BJ (cell line): ENCODE measurements around the gene PMM1. TPM values are rescaled to one million over a fixed set of nuclear protein-coding genes. Genes with fewer than 3 reads are reported as not detected.

ENCODE experiments used
- CTCF ChIA-PET: fragments of 350-600 bp; formaldehyde crosslinking; extraction: SDS; loops from one replicate; lab custom pipeline; 2021; ENCODE audit warnings: antibody characterized with exemption, inconsistent platforms; lab: Yijun Ruan, JAX
- POLR2A ChIA-PET: fragments of 300-600 bp; sonication (Branson Sonifier 250); formaldehyde crosslinking; extraction: SDS; loops from one replicate; lab custom pipeline; 2021; ENCODE audit warnings: antibody characterized with exemption; lab: Charles Lee
- DNase-seq: peaks from one replicate; pipeline ENCODE4 v3.0.0-alpha.2; 2011; ENCODE audit warnings: low read depth
- H3K27me3 ChIP-seq: 2 replicates; pipeline ENCODE4 v1.6.0; 2011; ENCODE audit warnings: low read length; ENCODE audit not compliant: control insufficient read depth, insufficient read depth
- H3K36me3 ChIP-seq: 2 replicates; pipeline ENCODE4 v1.5.1; 2011; ENCODE audit warnings: low read length; ENCODE audit not compliant: control insufficient read depth, insufficient read depth
- H3K4me3 ChIP-seq: 2 replicates; pipeline ENCODE4 v1.5.1; 2011; ENCODE audit warnings: low read depth, mild to moderate bottlenecking, control low read depth, low read length
- polyA plus RNA-seq: library from polyadenylated mRNA; depleted of rRNA; stranded (reverse); fragments of >200 nt; gene quantifications from 2 replicates; pipeline ENCODE4 v1.2.3, GENCODE V29; 2011
- TF ChIP-seq, protein P1 (sequence below): IDR thresholded peaks from 2 replicates; pipeline ENCODE4 v1.5.1; 2011; ENCODE audit warnings: low read depth, mild to moderate bottlenecking, control low read depth, inconsistent platforms, low read length, moderate library complexity; ENCODE audit not compliant: insufficient read depth

PMM1 gene
- polyA plus RNA-seq, 1 experiment = 109 TPM

GRCh38 chr22:41534219-41534618, 55.4 kb downstream of the PMM1 start:
- Histone ChIP-seq H3K27me3 (no peaks in the 10 kb centered on the region), H3K36me3 (peaks cover 42% of the 10 kb centered on the region), H3K4me3 (no peak overlapping the region)
- ChIA-PET POLR2A (no interaction called here), CTCF (interaction anchor here (1.5 to 2.7 kb wide), 5 partner anchors 9 to 132 kb away, joined by 5 to 15 read pairs (median 6); partner anchors contain the start of gene POLR3H)
- no peak for DNase-seq
- TF ChIP-seq, protein P1, sequence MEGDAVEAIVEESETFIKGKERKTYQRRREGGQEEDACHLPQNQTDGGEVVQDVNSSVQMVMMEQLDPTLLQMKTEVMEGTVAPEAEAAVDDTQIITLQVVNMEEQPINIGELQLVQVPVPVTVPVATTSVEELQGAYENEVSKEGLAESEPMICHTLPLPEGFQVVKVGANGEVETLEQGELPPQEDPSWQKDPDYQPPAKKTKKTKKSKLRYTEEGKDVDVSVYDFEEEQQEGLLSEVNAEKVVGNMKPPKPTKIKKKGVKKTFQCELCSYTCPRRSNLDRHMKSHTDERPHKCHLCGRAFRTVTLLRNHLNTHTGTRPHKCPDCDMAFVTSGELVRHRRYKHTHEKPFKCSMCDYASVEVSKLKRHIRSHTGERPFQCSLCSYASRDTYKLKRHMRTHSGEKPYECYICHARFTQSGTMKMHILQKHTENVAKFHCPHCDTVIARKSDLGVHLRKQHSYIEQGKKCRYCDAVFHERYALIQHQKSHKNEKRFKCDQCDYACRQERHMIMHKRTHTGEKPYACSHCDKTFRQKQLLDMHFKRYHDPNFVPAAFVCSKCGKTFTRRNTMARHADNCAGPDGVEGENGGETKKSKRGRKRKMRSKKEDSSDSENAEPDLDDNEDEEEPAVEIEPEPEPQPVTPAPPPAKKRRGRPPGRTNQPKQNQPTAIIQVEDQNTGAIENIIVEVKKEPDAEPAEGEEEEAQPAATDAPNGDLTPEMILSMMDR = no peak

- Histone ChIP-seq H3K36me3 (peaks cover 48% of the 10 kb centered on the region), H3K27me3 (no peaks in the 10 kb centered on the region), H3K4me3 (no peak overlapping the region)
- ChIA-PET POLR2A (no interaction called here), CTCF (interaction anchor here (0.5 to 2.5 kb wide), 13 partner anchors 9 to 610 kb away, joined by 3 to 12 read pairs (median 4); partner anchors contain the start of gene POLR3H)
- TF ChIP-seq, protein P1 = peak; percentile 88
- DNase-seq = no peak
Observed at GRCh38 chr22:41532908-41533825, 56.5 kb downstream of the PMM1 start.

- TF ChIP-seq, protein P1 = no peak
- ChIA-PET POLR2A (no interaction called here), CTCF (interaction anchor here (1.0 to 2.5 kb wide), 6 partner anchors 8 to 128 kb away, joined by 3 to 12 read pairs (median 6); partner anchors contain the start of gene POLR3H)
- DNase-seq = no peak
- H3K27me3 ChIP-seq = no peaks in the 10 kb centered on the region
- peaks cover 59% of the 10 kb centered on the region for H3K36me3 ChIP-seq
- no peak overlapping the region for H3K4me3 ChIP-seq
Observed at GRCh38 chr22:41531715-41532477, 57.7 kb downstream of the PMM1 start.

DNA sequence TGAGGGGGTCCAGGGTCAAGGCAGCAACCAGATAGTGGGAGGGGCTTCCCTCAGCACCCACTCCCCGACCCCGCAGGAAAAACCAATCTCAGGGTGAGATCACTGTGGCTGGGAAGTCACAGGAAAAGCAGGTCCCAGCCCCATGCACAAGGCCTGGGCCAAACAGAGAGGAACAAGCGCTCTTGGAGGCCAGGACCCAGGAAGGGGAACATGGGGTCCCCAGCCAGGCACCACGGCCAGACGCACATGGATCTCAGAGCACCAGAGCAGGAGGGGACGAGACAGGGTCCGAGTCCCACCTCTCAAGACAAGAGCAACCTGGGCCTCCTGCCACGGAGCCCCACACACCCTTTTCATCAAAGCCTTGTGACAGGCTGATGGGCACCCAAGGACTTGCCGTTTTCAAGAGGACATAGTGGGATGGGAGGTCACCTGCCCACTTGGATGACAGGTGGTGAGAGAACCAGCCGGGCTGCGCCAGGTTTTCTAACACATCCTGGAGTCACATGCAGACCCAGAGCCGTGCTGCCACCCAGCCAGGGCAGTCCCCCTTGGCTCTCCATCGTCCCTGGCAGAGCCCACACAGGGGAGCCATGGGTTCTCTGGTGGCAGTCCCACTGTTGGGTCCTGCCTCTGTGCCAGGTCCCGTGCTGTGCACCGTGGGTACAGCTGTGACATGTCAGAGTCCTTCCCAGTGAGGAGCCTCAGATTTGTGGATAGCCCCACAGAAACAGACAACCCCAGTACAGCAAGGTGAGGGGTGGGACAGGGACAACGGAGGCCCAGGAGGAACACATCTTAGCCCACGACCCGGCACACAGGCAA, 58.5 kb downstream of the PMM1 start:
- CTCF ChIA-PET = interaction anchor here (1.0 to 5.5 kb wide), 5 partner anchors 9 to 128 kb away, joined by 3 to 43 read pairs (median 6); partner anchors contain the start of gene POLR3H
- POLR2A ChIA-PET = no interaction called here
- TF ChIP-seq, protein P1 = no peak

More for the DNA sequence above, 58.5 kb downstream of the PMM1 start:
- Histone ChIP-seq H3K36me3 (peaks cover 62% of the 10 kb centered on the region), H3K27me3 (no peaks in the 10 kb centered on the region), H3K4me3 (no peak overlapping the region)
- no peak for DNase-seq
